K562 (cell line): ENCODE measurements around the gene PPIA. TPM values are rescaled to one million over a fixed set of nuclear protein-coding genes. Genes with fewer than 3 reads are reported as not detected.
A peak's percentile ranks its signal among the peaks of the same experiment; 100 is the strongest.

ENCODE experiments used
- BCOR ChIP-seq: fragments of 450-650 bp; IDR thresholded peaks from 2 replicates; pipeline ENCODE4 v1.6.1; 2016
- CSDE1 ChIP-seq, 2 experiments: fragments of 450-650 bp; IDR thresholded peaks; 2 replicates each; pipeline ENCODE4 v1.6.1; 2016; ENCODE audit warnings: mild to moderate bottlenecking in 1 of 2
- DEAF1 ChIP-seq: fragments of 450-650 bp; formaldehyde crosslinking; IDR thresholded peaks from 2 replicates; pipeline ENCODE4 v1.4.0; 2020; ENCODE audit warnings: mild to moderate bottlenecking, moderate library complexity
- HMG20B ChIP-seq: fragments of 250-450 bp; sonication (Bioruptor Pico); IDR thresholded peaks from 2 replicates; pipeline ENCODE4 v1.5.0; 2021; ENCODE audit warnings: mild to moderate bottlenecking
- REST ChIP-seq, 2 experiments: fragments of 450-650 bp; formaldehyde crosslinking in 1 of 2; IDR thresholded peaks; 2 replicates each; pipeline versions ENCODE4 v1.4.0 to v1.6.1; 2014 to 2020; ENCODE audit warnings: mild to moderate bottlenecking in 2 of 2, borderline replicate concordance in 1 of 2, low read depth in 1 of 2
- TRIM24 ChIP-seq, 2 experiments: fragments of 450-650 bp; IDR thresholded peaks; 2 replicates each; pipeline ENCODE4 v1.6.1; 2016
- TSHZ1 ChIP-seq: fragments of 250-450 bp; sonication (Bioruptor Pico); IDR thresholded peaks from 2 replicates; pipeline ENCODE4 v1.4.0; 2020; ENCODE audit warnings: mild to moderate bottlenecking, moderate library complexity
- VEZF1 ChIP-seq: fragments of 200-800 bp; sonication (Bioruptor generic); IDR thresholded peaks from 2 replicates; pipeline ENCODE4 v1.6.1; 2017; ENCODE audit warnings: missing genetic modification characterization, missing compliant biosample characterization
- XRCC3 ChIP-seq: fragments of 450-650 bp; IDR thresholded peaks from 2 replicates; pipeline ENCODE4 v1.6.1; 2017; ENCODE audit warnings: mild to moderate bottlenecking, moderate library complexity
- YBX1 ChIP-seq: fragments of 450-650 bp; IDR thresholded peaks from 2 replicates; pipeline ENCODE4 v1.7.1; 2016; ENCODE audit warnings: mild to moderate bottlenecking
- ZNF174 ChIP-seq: fragments of 250-450 bp; sonication (Bioruptor Pico); IDR thresholded peaks from 2 replicates; pipeline ENCODE4 v1.4.0; 2020; ENCODE audit warnings: mild to moderate bottlenecking
- ZNF586 ChIP-seq: fragments of 450-650 bp; formaldehyde crosslinking; conservative IDR thresholded peaks from 2 replicates; pipeline ENCODE4 v1.4.0; 2020; ENCODE audit warnings: mild to moderate bottlenecking, moderate library complexity
- ZNF717 ChIP-seq: fragments of 250-450 bp; sonication (Bioruptor Pico); IDR thresholded peaks from 2 replicates; pipeline ENCODE4 v1.5.0; 2021
- ZSCAN32 ChIP-seq: fragments of 450-650 bp; formaldehyde crosslinking; IDR thresholded peaks from 2 replicates; pipeline ENCODE4 v1.4.0; 2020; ENCODE audit warnings: mild to moderate bottlenecking, moderate library complexity
- polyA plus RNA-seq, 8 experiments: library from polyadenylated mRNA; depleted of rRNA in 4 of 8; stranded (reverse) in 5 of 8; unstranded in 3 of 8; fragments of >200 nt; fragmentation: Nextera tagmentation in 2 of 8; fragmentation: Illumina TruSeq in 1 of 8; extraction: Ambion mirVana in 2 of 8; extraction: Trizol in 1 of 8; gene quantifications; 2 replicates each; pipeline versions ENCODE4 v1.2.1 to v1.2.3, GENCODE V29; 2011 to 2014; ENCODE audit warnings: inconsistent platforms in 1 of 8, missing spikeins in 1 of 8
- total RNA-seq, 7 experiments: library from RNA; depleted of rRNA in 6 of 7; stranded (reverse); fragments of >200 nt in 6 of 7; fragmentation: Illumina TruSeq in 2 of 7; extraction: Trizol in 2 of 7; gene quantifications; 2 replicates each; pipeline versions ENCODE4 v1.2.1 to v1.2.3, GENCODE V29; 2011 to 2021; ENCODE audit warnings: low replicate concordance in 1 of 7

Gene PPIA
- total and polyA plus RNA-seq, 9 of the 15 experiments (the other 6 are each of a cell fraction or from before 2014, with no cell fraction given): 2,583 to 7,504 (median 3,973) TPM

- TF ChIP-seq TSHZ1 (CRISPR knock-in tag): no peak
- TF ChIP-seq YBX1: no peak
- TF ChIP-seq ZSCAN32 (CRISPR knock-in tag): no peak
- TF ChIP-seq REST (IDR thresholded peaks at IDR 0.05; ENCODE audit: borderline replicate concordance): no peak; the same call in 1 of the 2 replicates
- TF ChIP-seq REST (CRISPR knock-in tag; IDR thresholded peaks at IDR 0.05; ENCODE audit: low read depth): no peak
- no peak for TF ChIP-seq BCOR
- TF ChIP-seq ZNF586: no peak
- TF ChIP-seq CSDE1 (IDR thresholded peaks at IDR 0.05): no peak
- TF ChIP-seq HMG20B (CRISPR knock-in tag): no peak
- 0 out of 2 replicates have a peak, but pooled peaks have one; percentile 6 for TF ChIP-seq DEAF1 (CRISPR knock-in tag)
- no peak; the same call in 1 of the 2 replicates for TF ChIP-seq VEZF1 (CRISPR knock-in tag)
- TF ChIP-seq ZNF717: no peak
- TF ChIP-seq TRIM24 (IDR thresholded peaks at IDR 0.05): no peak
- TF ChIP-seq ZNF174: no peak
- TF ChIP-seq XRCC3: no peak
Observed at GRCh38 chr7:44824894-44825526, 28.5 kb downstream of the PPIA start (continued).
